Astrocyte (in vitro differentiated cells and primary cell): Measurements from ENCODE around the gene FAT1.

Experiments used
- CTCF ChIP-seq: IDR thresholded peaks from 2 replicates; pipeline ENCODE4 v1.5.1; 2011; ENCODE audit warnings: low read depth, mild to moderate bottlenecking, inconsistent platforms, low read length, moderate library complexity; ENCODE audit not compliant: insufficient read depth
- EZH2 ChIP-seq: IDR thresholded peaks from 2 replicates; pipeline ENCODE4 v1.6.1; 2012; ENCODE audit warnings: mild to moderate bottlenecking, low read length, inconsistent platforms; ENCODE audit not compliant: insufficient read depth

- no peak for TF ChIP-seq CTCF
- TF ChIP-seq EZH2 = no peak
Observed at GRCh38 chr4:186570193-186570996, 153.3 kb downstream of the FAT1 start.
